ENCODE results near the gene CHDH. TPM values are rescaled to one million over a fixed set of nuclear protein-coding genes. Genes with fewer than 3 reads are reported as not detected.

Gene CHDH
- polyA plus RNA-seq, 1 donor (not counting 4 experiments of a cell fraction or from before 2014, with no cell fraction given), result not detected

GRCh38 chr3:53775018-53775417, 71.2 kb downstream of the CHDH start:
- Histone ChIP-seq H3K4me2 (ENCODE audit: control insufficient read depth, extremely low read depth, insufficient read depth, low read depth, low read length) (no peak overlapping the region), H3K9me1 (ENCODE audit: control insufficient read depth, extremely low read depth, insufficient read depth, low read length) (no peaks in the 10 kb centered on the region), H3K9me3 (ENCODE audit: control insufficient read depth, low read depth, low read length) (no peaks in the 10 kb centered on the region), H3K36me3 (ENCODE audit: control insufficient read depth in 2 of 2, extremely low read depth in 1 of 2, insufficient read depth in 2 of 2, low read length in 2 of 2) (no peaks in the 10 kb centered on the region), H3K4me1 (ENCODE audit: control insufficient read depth, extremely low read depth, insufficient read depth, low read length) (no peaks in the 10 kb centered on the region), H3K4me3 (ENCODE audit: control insufficient read depth in 2 of 3, extremely low read depth in 1 of 3, insufficient read depth in 2 of 3, low read depth in 1 of 3, low read length in 3 of 3) (no peak overlapping the region), H3K27ac (ENCODE audit: control insufficient read depth, insufficient read depth, low read length) (no peak overlapping the region), H4K20me1 (ENCODE audit: control insufficient read depth, extremely low read depth, insufficient read depth, low read length) (no peaks in the 10 kb centered on the region), H3K27me3 (ENCODE audit: control insufficient read depth, extremely low read depth, insufficient read depth, low read length) (no peaks in the 10 kb centered on the region), H3K9ac (ENCODE audit: control insufficient read depth, extremely low read depth, insufficient read depth, low read length) (no peak overlapping the region), H3K79me2 (ENCODE audit: control insufficient read depth, insufficient read depth, low read length) (no peaks in the 10 kb centered on the region), H2AFZ (ENCODE audit: control insufficient read depth, low read length) (no peak overlapping the region)
- DNase-seq (ENCODE audit: low read depth, low spot score) (no peak), FAIRE-seq (no peak)
- dilution Hi-C loops (cut with MboI; ENCODE audit: extremely low pct_ligation_motif_present, low sequenced_read_pairs), result no loop called here
- TF ChIP-seq CTCF (optimal IDR thresholded peaks at IDR 0.05 in 1 of 3, IDR thresholded peaks at IDR 0.05 in 1 of 3, conservative IDR thresholded peaks at IDR 0.05 in 1 of 3; ENCODE audit: extremely low read depth in 1 of 3, insufficient read depth in 2 of 3, low read length in 3 of 3), result no peak
- no peak for TF ChIP-seq EZH2 (IDR thresholded peaks at IDR 0.05; ENCODE audit: low read length)

DNA sequence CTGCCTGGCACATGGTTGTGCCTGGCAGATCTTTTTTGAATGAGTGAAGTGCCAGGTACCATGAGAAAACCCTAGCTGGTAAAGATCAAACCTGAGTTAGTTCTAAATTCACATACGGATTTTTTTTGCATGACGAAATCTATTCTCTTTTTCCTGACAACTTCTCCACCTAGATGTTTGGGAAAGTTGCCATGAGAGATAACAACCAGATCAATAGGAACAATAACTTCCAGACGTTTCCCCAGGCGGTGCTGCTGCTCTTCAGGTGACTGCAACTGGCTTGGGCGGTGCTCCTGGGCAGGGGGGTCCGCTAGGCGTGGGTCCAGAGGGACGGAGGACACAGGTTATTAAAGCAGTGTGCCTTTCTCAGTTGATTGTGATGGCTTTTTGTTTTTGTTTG, 71.8 kb downstream of the CHDH start:
- Histone ChIP-seq H3K4me2 (ENCODE audit: control insufficient read depth, extremely low read depth, insufficient read depth, low read depth, low read length) (no peak overlapping the region), H3K36me3 (ENCODE audit: control insufficient read depth in 2 of 2, extremely low read depth in 1 of 2, insufficient read depth in 2 of 2, low read length in 2 of 2) (no peaks in the 10 kb centered on the region), H4K20me1 (ENCODE audit: control insufficient read depth, extremely low read depth, insufficient read depth, low read length) (no peaks in the 10 kb centered on the region), H3K9me3 (ENCODE audit: control insufficient read depth, low read depth, low read length) (no peaks in the 10 kb centered on the region), H3K9me1 (ENCODE audit: control insufficient read depth, extremely low read depth, insufficient read depth, low read length) (no peaks in the 10 kb centered on the region), H2AFZ (ENCODE audit: control insufficient read depth, low read length) (no peak overlapping the region), H3K4me3 (ENCODE audit: control insufficient read depth in 2 of 3, extremely low read depth in 1 of 3, insufficient read depth in 2 of 3, low read depth in 1 of 3, low read length in 3 of 3) (no peak overlapping the region), H3K9ac (ENCODE audit: control insufficient read depth, extremely low read depth, insufficient read depth, low read length) (no peak overlapping the region), H3K79me2 (ENCODE audit: control insufficient read depth, insufficient read depth, low read length) (no peaks in the 10 kb centered on the region), H3K27me3 (ENCODE audit: control insufficient read depth, extremely low read depth, insufficient read depth, low read length) (no peaks in the 10 kb centered on the region), H3K27ac (ENCODE audit: control insufficient read depth, insufficient read depth, low read length) (no peak overlapping the region), H3K4me1 (ENCODE audit: control insufficient read depth, extremely low read depth, insufficient read depth, low read length) (no peaks in the 10 kb centered on the region)
- DNase-seq (ENCODE audit: low read depth, low spot score) (no peak), FAIRE-seq (peak; percentile 20)
- dilution Hi-C loops (cut with MboI; ENCODE audit: extremely low pct_ligation_motif_present, low sequenced_read_pairs), result no loop called here
- TF ChIP-seq CTCF (optimal IDR thresholded peaks at IDR 0.05 in 1 of 3, IDR thresholded peaks at IDR 0.05 in 1 of 3, conservative IDR thresholded peaks at IDR 0.05 in 1 of 3; ENCODE audit: extremely low read depth in 1 of 3, insufficient read depth in 2 of 3, low read length in 3 of 3), result no peak
- no peak for TF ChIP-seq EZH2 (IDR thresholded peaks at IDR 0.05; ENCODE audit: low read length)

Data from keratinocyte (primary cell).